Inflammatory macrophage treated with lipopolysaccharide for 1 hour (primary cell): ENCODE measurements around the gene PTPRD.
"Not testable (repeated sequence)": the region's sequence is repeated elsewhere in the genome, so short reads cannot be mapped to it uniquely, and the experiment has no call there.

Experiments used
- DNase-seq, 2 donors: peaks; one replicate each; pipeline ENCODE4 v3.0.0-alpha.2; 2020 to 2022

Gene PTPRD

GRCh38 chr9:9097254-9097653, 1515.5 kb downstream of the PTPRD start:
- DNase-seq: not testable (repeated sequence)

GRCh38 chr9:9091387-9091786, 1521.4 kb downstream of the PTPRD start:
- DNase-seq: no peak

GRCh38 chr9:9079473-9079872, 1533.3 kb downstream of the PTPRD start:
- DNase-seq: no peak

GRCh38 chr9:9078301-9078700, 1534.5 kb downstream of the PTPRD start:
- no peak for DNase-seq

- no peak for DNase-seq
Measured at GRCh38 chr9:9061627-9062026, 1551.2 kb downstream of the PTPRD start.

GRCh38 chr9:9054354-9054992, 1558.3 kb downstream of the PTPRD start:
- DNase-seq: no peak

- no peak for DNase-seq
Measured at GRCh38 chr9:9045572-9045971, 1567.2 kb downstream of the PTPRD start.

- no peak for DNase-seq
Measured at GRCh38 chr9:9045072-9045471, 1567.7 kb downstream of the PTPRD start.

- not testable (repeated sequence) for DNase-seq
Measured at GRCh38 chr9:9043788-9044187, 1569.0 kb downstream of the PTPRD start.

GRCh38 chr9:9041756-9042155, 1571.0 kb downstream of the PTPRD start:
- DNase-seq: no peak

GRCh38 chr9:9033022-9033421, 1579.8 kb downstream of the PTPRD start:
- DNase-seq: no peak

- DNase-seq: no peak
Measured at GRCh38 chr9:9016597-9016996, 1596.2 kb downstream of the PTPRD start.

- no peak for DNase-seq
Measured at GRCh38 chr9:9004810-9005209, 1608.0 kb downstream of the PTPRD start.

- DNase-seq: no peak
Measured at GRCh38 chr9:9002826-9003583, 1609.8 kb downstream of the PTPRD start.

- no peak for DNase-seq
Measured at GRCh38 chr9:8980496-8981013, 1632.2 kb downstream of the PTPRD start.

GRCh38 chr9:8978334-8978733, 1634.5 kb downstream of the PTPRD start:
- DNase-seq: no peak

GRCh38 chr9:8968350-8968749, 1644.5 kb downstream of the PTPRD start:
- DNase-seq: not testable (repeated sequence)

- DNase-seq: no peak
Measured at GRCh38 chr9:8963885-8964284, 1648.9 kb downstream of the PTPRD start.

- no peak for DNase-seq
Measured at GRCh38 chr9:8962084-8962483, 1650.7 kb downstream of the PTPRD start.

- no peak for DNase-seq
Measured at GRCh38 chr9:8961186-8961851, 1651.5 kb downstream of the PTPRD start.

- DNase-seq: no peak
Measured at GRCh38 chr9:8960254-8960653, 1652.5 kb downstream of the PTPRD start.

GRCh38 chr9:8958358-8958757, 1654.4 kb downstream of the PTPRD start:
- no peak for DNase-seq

- DNase-seq: no peak
Measured at GRCh38 chr9:8955315-8955714, 1657.5 kb downstream of the PTPRD start.

- no peak for DNase-seq
Measured at GRCh38 chr9:8946461-8946860, 1666.3 kb downstream of the PTPRD start.
